IPS-20b (cell line): ENCODE data around the gene APOD.

ENCODE experiments used
- H3K27ac ChIP-seq: one replicate; pipeline ENCODE4 v1.5.1; 2013; ENCODE audit warnings: low read length
- H3K27me3 ChIP-seq: 2 replicates; pipeline ENCODE4 v1.6.1; 2013; ENCODE audit warnings: mild to moderate bottlenecking, low read length, inconsistent platforms; ENCODE audit not compliant: insufficient read depth
- H3K36me3 ChIP-seq: 2 replicates; pipeline ENCODE4 v1.6.1; 2013; ENCODE audit warnings: low read depth, mild to moderate bottlenecking, inconsistent platforms, low read length, moderate library complexity; ENCODE audit not compliant: insufficient read depth
- H3K4me1 ChIP-seq: 2 replicates; pipeline ENCODE4 v1.6.1; 2013; ENCODE audit warnings: mild to moderate bottlenecking, control low read depth, inconsistent platforms, low read length, moderate library complexity; ENCODE audit not compliant: insufficient read depth
- H3K4me3 ChIP-seq: 2 replicates; pipeline ENCODE4 v1.5.1; 2013; ENCODE audit warnings: mild to moderate bottlenecking, low read length, inconsistent platforms
- H3K9ac ChIP-seq: 2 replicates; pipeline ENCODE4 v1.6.1; 2013; ENCODE audit warnings: low read depth, mild to moderate bottlenecking, inconsistent platforms, low read length, moderate library complexity
- H3K9me3 ChIP-seq: 2 replicates; pipeline ENCODE4 v1.6.1; 2013; ENCODE audit warnings: mild to moderate bottlenecking, low read depth, low read length, inconsistent platforms; ENCODE audit not compliant: insufficient read depth

APOD gene

DNA sequence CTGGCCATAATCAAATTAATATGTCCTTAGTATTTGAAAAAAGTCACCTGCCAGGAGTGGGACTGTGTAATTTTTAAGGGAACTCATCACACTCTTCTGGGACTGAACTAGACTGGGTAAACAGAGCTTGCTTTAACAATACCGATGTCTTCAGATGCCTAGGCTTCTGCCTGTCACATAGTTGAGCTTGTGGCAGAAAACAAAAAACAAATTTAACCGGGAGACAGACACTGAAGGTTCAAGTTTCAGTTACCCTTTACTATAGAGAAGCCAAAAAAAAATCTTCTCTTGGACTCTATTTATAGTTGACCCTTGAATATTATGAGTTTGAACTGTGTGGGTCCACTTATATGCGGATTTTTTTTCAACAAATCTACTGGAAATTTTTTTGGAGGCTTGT is 51.4 kb downstream of the APOD start:
- Histone ChIP-seq H3K4me3 (no peak overlapping the region), H3K27ac (no peak overlapping the region), H3K36me3 (peaks cover 4% of the 10 kb centered on the region; the same call in 1 of the 2 replicates), H3K9me3 (no peaks in the 10 kb centered on the region), H3K4me1 (no peaks in the 10 kb centered on the region), H3K27me3 (no peaks in the 10 kb centered on the region), H3K9ac (no peak overlapping the region)

DNA sequence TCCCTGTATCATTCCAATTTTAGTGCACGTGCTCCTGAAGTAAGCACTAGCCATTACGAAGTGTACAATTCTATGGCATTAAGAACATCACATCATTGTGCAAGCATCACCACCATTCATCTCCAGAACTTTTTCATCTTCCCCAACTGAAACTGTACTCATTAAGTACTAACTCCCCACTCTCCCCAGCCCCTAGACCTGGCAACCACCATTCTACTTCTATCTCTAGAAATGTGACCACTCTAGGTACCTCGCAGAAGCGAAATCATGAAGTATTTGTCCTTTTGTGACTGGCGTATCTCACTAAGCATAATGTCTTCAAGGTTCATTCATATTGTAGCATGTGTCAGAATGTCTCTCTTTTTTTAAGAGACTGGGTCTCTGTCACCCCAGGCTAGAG is 52.1 kb downstream of the APOD start:
- peaks cover 4% of the 10 kb centered on the region; the same call in 1 of the 2 replicates for H3K36me3 ChIP-seq
- H3K9me3 ChIP-seq: no peaks in the 10 kb centered on the region
- no peak overlapping the region for H3K27ac ChIP-seq
- H3K9ac ChIP-seq: no peak overlapping the region
- H3K27me3 ChIP-seq: no peaks in the 10 kb centered on the region
- no peak overlapping the region for H3K4me3 ChIP-seq
- no peaks in the 10 kb centered on the region for H3K4me1 ChIP-seq

DNA sequence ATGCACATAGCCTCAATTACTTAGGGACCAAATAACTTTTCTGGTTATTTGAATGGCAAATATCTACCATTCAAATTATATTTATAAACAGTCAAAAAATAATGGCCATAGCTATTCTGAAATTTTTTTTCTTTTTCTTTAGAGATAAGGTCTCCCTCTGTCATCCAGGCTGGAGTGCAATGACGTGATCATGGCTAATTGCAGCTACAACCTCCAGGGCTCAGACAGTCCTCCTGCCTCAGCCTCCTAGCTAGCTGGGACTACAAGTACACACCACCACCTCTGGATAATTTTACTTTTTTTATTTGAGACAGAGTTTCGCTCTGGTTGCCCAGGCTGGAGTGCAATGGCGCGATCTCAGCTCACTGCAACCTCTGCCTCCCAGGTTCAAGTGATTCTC is 57.2 kb downstream of the APOD start:
- Histone ChIP-seq H3K9ac (no peak overlapping the region), H3K27me3 (no peaks in the 10 kb centered on the region), H3K27ac (no peak overlapping the region), H3K36me3 (peaks cover 11% of the 10 kb centered on the region; the same call in 1 of the 2 replicates), H3K4me1 (no peaks in the 10 kb centered on the region), H3K9me3 (no peaks in the 10 kb centered on the region), H3K4me3 (no peak overlapping the region)

- H3K4me3 ChIP-seq: no peak overlapping the region
- no peak overlapping the region for H3K9ac ChIP-seq
- no peaks in the 10 kb centered on the region for H3K27me3 ChIP-seq
- no peak overlapping the region for H3K27ac ChIP-seq
- H3K9me3 ChIP-seq: no peaks in the 10 kb centered on the region
- H3K36me3 ChIP-seq: peaks cover 11% of the 10 kb centered on the region; the same call in 1 of the 2 replicates
- H3K4me1 ChIP-seq: no peaks in the 10 kb centered on the region
Observed at GRCh38 chr3:195524171-195524896, 59.4 kb downstream of the APOD start.

- no peak overlapping the region for H3K27ac ChIP-seq
- H3K27me3 ChIP-seq: no peaks in the 10 kb centered on the region
- no peaks in the 10 kb centered on the region for H3K4me1 ChIP-seq
- H3K36me3 ChIP-seq: peaks cover 17% of the 10 kb centered on the region
- no peak overlapping the region for H3K9ac ChIP-seq
- no peak overlapping the region for H3K4me3 ChIP-seq
- no peaks in the 10 kb centered on the region for H3K9me3 ChIP-seq
Observed at GRCh38 chr3:195522254-195523023, 61.3 kb downstream of the APOD start.
